Prostate gland (tissue), 2 donors: ENCODE results near the gene MFN2. TPM values are rescaled to one million over a fixed set of nuclear protein-coding genes. Genes with fewer than 3 reads are reported as not detected.
A peak's percentile ranks its signal among the peaks of the same experiment; 100 is the strongest.

Source experiments
- DNase-seq: peaks from one replicate; pipeline ENCODE4 v3.0.0-alpha.2; 2019; ENCODE audit warnings: low spot score
- H3K27ac ChIP-seq, 2 donors: fragments of 200-600 bp; sonication (generic); 2 replicates each; pipeline ENCODE4 v1.5.1; 2017 to 2019
- H3K27me3 ChIP-seq: fragments of 200-600 bp; sonication (generic); replicated peaks from 2 replicates; pipeline ENCODE4 v1.5.1; 2019; ENCODE audit not compliant: insufficient read depth
- H3K36me3 ChIP-seq, 2 donors: fragments of 200-600 bp; sonication (generic); 1 replicate in 1 of 2; 2 replicates in 1 of 2; pipeline versions ENCODE4 v1.5.1 to v1.8.1; 2017 to 2019
- H3K4me1 ChIP-seq: fragments of 200-600 bp; sonication (generic); replicated peaks from 2 replicates; pipeline ENCODE4 v1.5.1; 2019
- H3K4me3 ChIP-seq, 2 donors: fragments of 200-600 bp; sonication (generic); 2 replicates each; pipeline ENCODE4 v1.5.1; 2017 to 2019
- H3K9me3 ChIP-seq: fragments of 200-600 bp; sonication (generic); 2 replicates; pipeline ENCODE4 v1.5.1; 2017
- CTCF ChIP-seq, 4 experiments: fragments of 200-600 bp in 2 of 4; fragments of 450-650 bp in 2 of 4; sonication (generic) in 2 of 4; IDR thresholded peaks; 1 replicate in 3 of 4; 2 replicates in 1 of 4; pipeline ENCODE4 v1.5.1; 2016 to 2019; ENCODE audit warnings: antibody characterized with exemption in 4 of 4, mild to moderate bottlenecking in 2 of 4, moderate library complexity in 2 of 4
- POLR2A ChIP-seq: fragments of 450-650 bp; IDR thresholded peaks from one replicate; pipeline ENCODE4 v1.6.1; 2016; ENCODE audit warnings: antibody characterized with exemption, mild to moderate bottlenecking
- POLR2AphosphoS5 ChIP-seq: sonication (generic); formaldehyde crosslinking; IDR thresholded peaks from one replicate; pipeline ENCODE4 v1.6.1; 2017; ENCODE audit warnings: antibody characterized with exemption
- WGBS: methylation state at CpG from one replicate; pipeline ENCODE4 v1.1.5; 2018; 5-methylcytosine and 5-hydroxymethylcytosine counted together
- intact Hi-C: fragments of 100-400 bp; cut with DNase I; formaldehyde crosslinking; loops from one replicate; pipeline ENCODE4 v1.14.2; 2022
- total RNA-seq, 2 donors: library from RNA; depleted of rRNA; stranded (reverse); fragments of >200 nt; gene quantifications; one replicate each; pipeline ENCODE4 v1.1.0, GENCODE V29; 2016

MFN2 gene
- total RNA-seq, 2 donors from 2014 or later: 55.0 to 92.4 TPM

GRCh38 chr1:12052008-12052573 lies 71.8 kb downstream of the MFN2 start:
- Histone ChIP-seq H3K4me3 (no peak overlapping the region), H3K4me1 (no peaks in the 10 kb centered on the region), H3K36me3 (no peaks in the 10 kb centered on the region), H3K9me3 (no peaks in the 10 kb centered on the region), H3K27ac (no peak overlapping the region), H3K27me3 (no peaks in the 10 kb centered on the region)
- intact Hi-C loops: no loop called here
- no peak for TF ChIP-seq POLR2A
- no peak for TF ChIP-seq CTCF (IDR thresholded peaks at IDR 0.05)
- no peak for TF ChIP-seq POLR2AphosphoS5
- DNase-seq: no peak
- WGBS: 30% methylated on average over 9 of the region's 9 CpGs

GRCh38 chr1:12052997-12053686 lies 72.9 kb downstream of the MFN2 start:
- intact Hi-C loops: no loop called here
- TF ChIP-seq POLR2A: no peak
- TF ChIP-seq POLR2AphosphoS5: no peak
- TF ChIP-seq CTCF (IDR thresholded peaks at IDR 0.05): no peak
- H3K4me1 ChIP-seq: no peaks in the 10 kb centered on the region
- no peaks in the 10 kb centered on the region for H3K9me3 ChIP-seq
- 43% methylated on average over 14 of the region's 14 CpGs for WGBS
- no peak overlapping the region for H3K4me3 ChIP-seq
- no peak overlapping the region for H3K27ac ChIP-seq
- H3K36me3 ChIP-seq: no peaks in the 10 kb centered on the region
- peak; percentile 19 for DNase-seq
- no peaks in the 10 kb centered on the region for H3K27me3 ChIP-seq

- Histone ChIP-seq H3K27ac (no peak overlapping the region), H3K4me1 (no peaks in the 10 kb centered on the region), H3K4me3 (no peak overlapping the region), H3K27me3 (no peaks in the 10 kb centered on the region), H3K9me3 (no peaks in the 10 kb centered on the region), H3K36me3 (no peaks in the 10 kb centered on the region)
- WGBS: 83% methylated on average over 13 of the region's 13 CpGs
- no peak for DNase-seq
- TF ChIP-seq POLR2A (no peak), POLR2AphosphoS5 (no peak), CTCF (IDR thresholded peaks at IDR 0.05) (no peak)
- intact Hi-C loops: no loop called here
These were observed 73.7 kb downstream of the MFN2 start for GRCh38 chr1:12053752-12054548.

GRCh38 chr1:12055259-12055658 lies 75.0 kb downstream of the MFN2 start:
- 98% methylated on average over 6 of the region's 6 CpGs for WGBS
- intact Hi-C loops: no loop called here
- H3K36me3 ChIP-seq: no peaks in the 10 kb centered on the region
- no peaks in the 10 kb centered on the region for H3K27me3 ChIP-seq
- TF ChIP-seq POLR2AphosphoS5 (no peak), POLR2A (no peak), CTCF (IDR thresholded peaks at IDR 0.05) (no peak)
- no peak overlapping the region for H3K27ac ChIP-seq
- DNase-seq: no peak
- H3K4me3 ChIP-seq: no peak overlapping the region
- H3K9me3 ChIP-seq: no peaks in the 10 kb centered on the region
- no peaks in the 10 kb centered on the region for H3K4me1 ChIP-seq
